HEK293 (cell line): ENCODE data around the gene ARHGAP8.

Experiments used
- CTCF ChIA-PET: fragments of 350-600 bp; formaldehyde crosslinking; extraction: SDS; loops from one replicate; lab custom pipeline; 2021; ENCODE audit warnings: antibody characterized with exemption; lab: Yijun Ruan, JAX
- POLR2A ChIA-PET: fragments of 300-600 bp; formaldehyde crosslinking; extraction: SDS; loops from one replicate; lab custom pipeline; 2020; ENCODE audit warnings: antibody characterized with exemption, inconsistent platforms; lab: Yijun Ruan, JAX
- H3K27ac ChIP-seq: fragments of 200-500 bp; sonication (Bioruptor generic); 2 replicates; pipeline ENCODE4 v1.5.1; 2014; ENCODE audit warnings: low read depth, low read length, control low read depth, inconsistent platforms; ENCODE audit errors: extremely low read depth
- H3K36me3 ChIP-seq, 2 experiments: fragments of 200-500 bp in 1 of 2; sonication (Bioruptor generic) in 1 of 2; 1 replicate in 1 of 2; 2 replicates in 1 of 2; pipeline ENCODE4 v1.5.1; 2014 to 2017; ENCODE audit warnings: inconsistent platforms in 2 of 2, low read length in 2 of 2; ENCODE audit not compliant: control insufficient read depth in 2 of 2, insufficient read depth in 1 of 2
- H3K4me1 ChIP-seq: fragments of 200-500 bp; sonication (Bioruptor generic); 2 replicates; pipeline ENCODE4 v1.5.1; 2014; ENCODE audit warnings: mild to moderate bottlenecking, low read length, inconsistent platforms; ENCODE audit not compliant: control insufficient read depth, insufficient read depth
- H3K4me3 ChIP-seq: 2 replicates; pipeline ENCODE4 v1.5.1; 2011; ENCODE audit warnings: low read depth, mild to moderate bottlenecking, control low read depth, low read length, moderate library complexity
- H3K9me3 ChIP-seq: fragments of 200-500 bp; sonication (Bioruptor generic); 2 replicates; pipeline ENCODE4 v1.5.1; 2014; ENCODE audit warnings: low read depth, low read length, inconsistent platforms; ENCODE audit not compliant: control insufficient read depth, insufficient read depth
- GLI2 ChIP-seq: fragments of 450-650 bp; formaldehyde crosslinking; IDR thresholded peaks from 2 replicates; pipeline ENCODE4; 2017; ENCODE audit warnings: missing biosample characterization, missing genetic modification characterization, low read depth, borderline replicate concordance
- GLIS1 ChIP-seq: fragments of 450-650 bp; formaldehyde crosslinking; IDR thresholded peaks from 2 replicates; pipeline ENCODE4 v1.5.1; 2016; ENCODE audit warnings: missing biosample characterization, missing genetic modification characterization
- HOXD13 ChIP-seq: sonication (generic); formaldehyde crosslinking; IDR thresholded peaks from 2 replicates; pipeline ENCODE4 v1.8.0; 2022; ENCODE audit warnings: missing genetic modification reagents, borderline replicate concordance
- KLF16 ChIP-seq: fragments of 450-650 bp; formaldehyde crosslinking; IDR thresholded peaks from 2 replicates; pipeline ENCODE4 v1.5.1; 2017; ENCODE audit warnings: missing biosample characterization, missing genetic modification characterization
- PBX3 ChIP-seq: sonication (generic); formaldehyde crosslinking; IDR thresholded peaks from 2 replicates; pipeline ENCODE4 v1.8.1; 2022; ENCODE audit warnings: mild to moderate bottlenecking, moderate library complexity, missing genetic modification reagents
- PRDM6 ChIP-seq: fragments of 450-650 bp; formaldehyde crosslinking; IDR thresholded peaks from 2 replicates; pipeline ENCODE4 v1.5.1; 2017; ENCODE audit warnings: missing biosample characterization, missing genetic modification characterization
- ZBTB11 ChIP-seq: fragments of 450-650 bp; formaldehyde crosslinking; conservative IDR thresholded peaks from 2 replicates; pipeline ENCODE4 v1.5.1; 2016; ENCODE audit warnings: low read depth, missing biosample characterization, missing genetic modification characterization
- ZFP37 ChIP-seq: fragments of 450-650 bp; formaldehyde crosslinking; IDR thresholded peaks from 2 replicates; pipeline ENCODE4 v1.5.1; 2016; ENCODE audit warnings: missing biosample characterization, missing genetic modification characterization
- ZNF148 ChIP-seq: fragments of 450-650 bp; formaldehyde crosslinking; IDR thresholded peaks from 2 replicates; pipeline ENCODE4 v1.5.0; 2017; ENCODE audit warnings: missing biosample characterization, missing genetic modification characterization, borderline replicate concordance
- ZNF426 ChIP-seq: fragments of 450-650 bp; formaldehyde crosslinking; IDR thresholded peaks from 2 replicates; pipeline ENCODE4 v1.5.1; 2017; ENCODE audit warnings: missing biosample characterization, missing genetic modification characterization, mild to moderate bottlenecking, inconsistent platforms, moderate library complexity
- ZNF555 ChIP-seq: fragments of 450-650 bp; formaldehyde crosslinking; conservative IDR thresholded peaks from 2 replicates; pipeline ENCODE4 v1.5.1; 2017; ENCODE audit warnings: missing biosample characterization, mild to moderate bottlenecking, missing genetic modification characterization, inconsistent platforms
- ZNF623 ChIP-seq: fragments of 450-650 bp; formaldehyde crosslinking; IDR thresholded peaks from 2 replicates; pipeline ENCODE4 v1.5.1; 2016; ENCODE audit warnings: missing biosample characterization, missing genetic modification characterization
- ZNF624 ChIP-seq: fragments of 450-650 bp; formaldehyde crosslinking; IDR thresholded peaks from 2 replicates; pipeline ENCODE4 v1.5.1; 2017; ENCODE audit warnings: missing biosample characterization, missing genetic modification characterization
- ZNF626 ChIP-seq: fragments of 450-650 bp; sonication (Bioruptor Pico); formaldehyde crosslinking; IDR thresholded peaks from 2 replicates; pipeline ENCODE4 v1.5.1; 2018; ENCODE audit warnings: missing biosample characterization, missing genetic modification characterization, inconsistent platforms
- ZNF777 ChIP-seq: fragments of 450-650 bp; formaldehyde crosslinking; IDR thresholded peaks from 2 replicates; pipeline ENCODE4 v1.5.1; 2017; ENCODE audit warnings: missing biosample characterization, missing genetic modification characterization, borderline replicate concordance

Gene ARHGAP8

GRCh38 chr22:44878483-44879300, 126.3 kb downstream of the ARHGAP8 start:
- Histone ChIP-seq H3K36me3 (no peaks in the 10 kb centered on the region), H3K9me3 (no peaks in the 10 kb centered on the region), H3K4me3 (no peak overlapping the region), H3K4me1 (no peaks in the 10 kb centered on the region), H3K27ac (no peak overlapping the region)
- POLR2A ChIA-PET, result interaction anchor here (0.8 kb wide), 1 partner anchor 808 kb away, joined by 3 read pairs; no protein-coding TSS in a partner anchor
- CTCF ChIA-PET, result interaction anchor here (0.5 to 0.6 kb wide), 3 partner anchors 251 to 1892 kb away, joined by 3 to 4 read pairs (median 4); no protein-coding TSS in a partner anchor
- no peak for TF ChIP-seq ZNF426
- no peak for TF ChIP-seq ZNF626
- no peak for TF ChIP-seq KLF16 (tag by site-specific recombination)
- TF ChIP-seq ZNF777 (tag by site-specific recombination), result no peak

GRCh38 chr22:44879301-44879680, 126.9 kb downstream of the ARHGAP8 start:
- ChIA-PET CTCF (interaction anchor here (0.5 to 0.6 kb wide), 3 partner anchors 251 to 1892 kb away, joined by 3 to 4 read pairs (median 4); no protein-coding TSS in a partner anchor), POLR2A (interaction anchor here (0.8 kb wide), 1 partner anchor 809 kb away, joined by 3 read pairs; no protein-coding TSS in a partner anchor)
- H3K27ac ChIP-seq, result no peak overlapping the region
- H3K36me3 ChIP-seq, result no peaks in the 10 kb centered on the region
- TF ChIP-seq ZBTB11 (tag by site-specific recombination), result no peak
- peak; percentile 92 for TF ChIP-seq ZNF623 (tag by site-specific recombination)
- TF ChIP-seq ZNF555 (tag by site-specific recombination), result no peak
- no peak for TF ChIP-seq ZNF148 (tag by site-specific recombination)
- no peaks in the 10 kb centered on the region for H3K4me1 ChIP-seq
- no peak overlapping the region for H3K4me3 ChIP-seq
- H3K9me3 ChIP-seq, result no peaks in the 10 kb centered on the region

GRCh38 chr22:44880610-44881290, 128.4 kb downstream of the ARHGAP8 start:
- TF ChIP-seq ZFP37 (tag by site-specific recombination) (no peak), ZNF624 (tag by site-specific recombination) (no peak), GLIS1 (no peak), GLI2 (tag by site-specific recombination) (no peak), HOXD13 (CRISPR knock-in tag) (no peak), PBX3 (CRISPR knock-in tag) (no peak), PRDM6 (tag by site-specific recombination) (no peak)
- H3K9me3 ChIP-seq, result no peaks in the 10 kb centered on the region
- no peak overlapping the region for H3K4me3 ChIP-seq
- H3K36me3 ChIP-seq, result no peaks in the 10 kb centered on the region
- no peaks in the 10 kb centered on the region for H3K4me1 ChIP-seq
- CTCF ChIA-PET, result no interaction called here
- H3K27ac ChIP-seq, result no peak overlapping the region
- POLR2A ChIA-PET, result interaction anchor here (0.7 kb wide), 1 partner anchor 9 kb away, joined by 3 read pairs; no protein-coding TSS in a partner anchor
